ENCODE results near the gene PPFIA4. TPM values are rescaled to one million over a fixed set of nuclear protein-coding genes. Genes with fewer than 3 reads are reported as not detected.

PPFIA4 gene
- total and polyA plus RNA-seq, 2 donors (not counting 3 experiments of a cell fraction or from before 2014, with no cell fraction given): 0.17 to 0.22 TPM

- dilution Hi-C loops (cut with MboI; ENCODE audit: extremely low pct_ligation_motif_present, low sequenced_read_pairs) (no loop called here), intact Hi-C loops (cut with micrococcal nuclease) (no loop called here)
- POLR2A ChIA-PET: no interaction called here
Measured at GRCh38 chr1:203011582-203011981, 14.7 kb upstream of the PPFIA4 start.

More at GRCh38 chr1:203011582-203011981, 14.7 kb upstream of the PPFIA4 start:
- H3K27me3 ChIP-seq (ENCODE audit: control insufficient read depth in 2 of 2, insufficient read depth in 2 of 2, low read length in 2 of 2): no peaks in the 10 kb centered on the region
- CTCF ChIA-PET: no interaction called here
- peaks cover 31% of the 10 kb centered on the region for H3K79me2 ChIP-seq (ENCODE audit: control insufficient read depth, insufficient read depth, low read length)
- H3K4me3 ChIP-seq (replicated peaks in 1 of 3; ENCODE audit: insufficient read depth in 1 of 3, low read depth in 1 of 3, low read length in 3 of 3): no peak overlapping the region
- no peaks in the 10 kb centered on the region for H3K9me1 ChIP-seq (replicated peaks; ENCODE audit: control insufficient read depth, extremely low read depth, insufficient read depth, low read length)
- no peaks in the 10 kb centered on the region for H4K20me1 ChIP-seq (replicated peaks; ENCODE audit: control insufficient read depth, extremely low read depth, insufficient read depth, low read length)
- peaks cover 17 to 32% of the 10 kb centered on the region in 2 experiments for H3K36me3 ChIP-seq (ENCODE audit: control insufficient read depth in 2 of 2, extremely low read depth in 1 of 2, insufficient read depth in 2 of 2, low read length in 2 of 2)
- DNase-seq (ENCODE audit: low read depth, low spot score) (no peak), FAIRE-seq (no peak)
- no peak for TF ChIP-seq JUN (IDR thresholded peaks at IDR 0.05; ENCODE audit: borderline replicate concordance, insufficient read depth, insufficient read length, low read depth)
- TF ChIP-seq, protein P1, sequence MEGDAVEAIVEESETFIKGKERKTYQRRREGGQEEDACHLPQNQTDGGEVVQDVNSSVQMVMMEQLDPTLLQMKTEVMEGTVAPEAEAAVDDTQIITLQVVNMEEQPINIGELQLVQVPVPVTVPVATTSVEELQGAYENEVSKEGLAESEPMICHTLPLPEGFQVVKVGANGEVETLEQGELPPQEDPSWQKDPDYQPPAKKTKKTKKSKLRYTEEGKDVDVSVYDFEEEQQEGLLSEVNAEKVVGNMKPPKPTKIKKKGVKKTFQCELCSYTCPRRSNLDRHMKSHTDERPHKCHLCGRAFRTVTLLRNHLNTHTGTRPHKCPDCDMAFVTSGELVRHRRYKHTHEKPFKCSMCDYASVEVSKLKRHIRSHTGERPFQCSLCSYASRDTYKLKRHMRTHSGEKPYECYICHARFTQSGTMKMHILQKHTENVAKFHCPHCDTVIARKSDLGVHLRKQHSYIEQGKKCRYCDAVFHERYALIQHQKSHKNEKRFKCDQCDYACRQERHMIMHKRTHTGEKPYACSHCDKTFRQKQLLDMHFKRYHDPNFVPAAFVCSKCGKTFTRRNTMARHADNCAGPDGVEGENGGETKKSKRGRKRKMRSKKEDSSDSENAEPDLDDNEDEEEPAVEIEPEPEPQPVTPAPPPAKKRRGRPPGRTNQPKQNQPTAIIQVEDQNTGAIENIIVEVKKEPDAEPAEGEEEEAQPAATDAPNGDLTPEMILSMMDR (IDR thresholded peaks at IDR 0.05; ENCODE audit: extremely low read depth in 1 of 2, insufficient read depth in 1 of 2, low read depth in 1 of 2, low read length in 2 of 2): no peak
- TF ChIP-seq POLR2AphosphoS5 (IDR thresholded peaks at IDR 0.05; ENCODE audit: insufficient read depth, low read depth, low read length): no peak
- TF ChIP-seq, protein P2, sequence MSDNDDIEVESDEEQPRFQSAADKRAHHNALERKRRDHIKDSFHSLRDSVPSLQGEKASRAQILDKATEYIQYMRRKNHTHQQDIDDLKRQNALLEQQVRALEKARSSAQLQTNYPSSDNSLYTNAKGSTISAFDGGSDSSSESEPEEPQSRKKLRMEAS (IDR thresholded peaks at IDR 0.05; ENCODE audit: insufficient read depth, insufficient read length): no peak
- no peak for TF ChIP-seq MYC (IDR thresholded peaks at IDR 0.05; ENCODE audit: low read depth, low read length)
- TF ChIP-seq EZH2 (IDR thresholded peaks at IDR 0.05; ENCODE audit: borderline replicate concordance, low read depth, low read length, severe bottlenecking): no peak
- no peak for TF ChIP-seq GATA2 (IDR thresholded peaks at IDR 0.05; ENCODE audit: insufficient read depth, insufficient read length, low read depth, low read length)
- TF ChIP-seq POLR2A (IDR thresholded peaks at IDR 0.05; ENCODE audit: low read depth, low read length): no peak
- TF ChIP-seq FOS (IDR thresholded peaks at IDR 0.05; ENCODE audit: borderline replicate concordance, insufficient read depth, low read length): no peak
- no peak overlapping the region for H3K4me2 ChIP-seq (ENCODE audit: insufficient read depth, low read length)
- H3K4me1 ChIP-seq (ENCODE audit: control insufficient read depth, extremely low read depth, insufficient read depth, low read length): peaks cover 11% of the 10 kb centered on the region
- no peak overlapping the region for H3K27ac ChIP-seq (ENCODE audit: insufficient read depth, low read depth, low read length)
- H3K9me3 ChIP-seq (replicated peaks; ENCODE audit: control insufficient read depth, insufficient read depth, low read length): no peaks in the 10 kb centered on the region
- BruUV-seq (replicated peaks): no TSS peak
- no peak overlapping the region for H3K9ac ChIP-seq (replicated peaks; ENCODE audit: extremely low read depth, insufficient read depth, low read length)
- no peak overlapping the region for H2AFZ ChIP-seq (ENCODE audit: low read depth, low read length)

All from endothelial cell of umbilical vein (primary cell).